ENCODE measurements around the gene SCNN1B.
"Not testable (repeated sequence)": the region's sequence is repeated elsewhere in the genome, so short reads cannot be mapped to it uniquely, and the experiment has no call there.

The SCNN1B gene

GRCh38 chr16:23288726-23289512 is 13.2 kb upstream of the SCNN1B start:
- in situ Hi-C loops (cut with MboI; ENCODE audit: low sequenced_read_pairs) = no loop called here

GRCh38 chr16:23290189-23291062 is 11.7 kb upstream of the SCNN1B start:
- in situ Hi-C loops (cut with MboI; ENCODE audit: low sequenced_read_pairs) = no loop called here

GRCh38 chr16:23293016-23293415 is 9.1 kb upstream of the SCNN1B start:
- in situ Hi-C loops (cut with MboI; ENCODE audit: low sequenced_read_pairs) = no loop called here

GRCh38 chr16:23294260-23294659 is 7.8 kb upstream of the SCNN1B start:
- in situ Hi-C loops (cut with MboI; ENCODE audit: low sequenced_read_pairs) = no loop called here

GRCh38 chr16:23296994-23297393 is 5.1 kb upstream of the SCNN1B start:
- in situ Hi-C loops (cut with MboI; ENCODE audit: low sequenced_read_pairs) = no loop called here

GRCh38 chr16:23298290-23298915 is 3.7 kb upstream of the SCNN1B start:
- in situ Hi-C loops (cut with MboI; ENCODE audit: low sequenced_read_pairs) = no loop called here

GRCh38 chr16:23299815-23300214 is 2.3 kb upstream of the SCNN1B start:
- in situ Hi-C loops (cut with MboI; ENCODE audit: low sequenced_read_pairs) = not testable (repeated sequence)

- in situ Hi-C loops (cut with MboI; ENCODE audit: low sequenced_read_pairs) = no loop called here
Observed at GRCh38 chr16:23301251-23302044, 654 bp upstream of the SCNN1B start.

- in situ Hi-C loops (cut with MboI; ENCODE audit: low sequenced_read_pairs) = no loop called here
Observed at GRCh38 chr16:23303685-23304084, 1.6 kb downstream of the SCNN1B start.

GRCh38 chr16:23304620-23305019 is 2.5 kb downstream of the SCNN1B start:
- in situ Hi-C loops (cut with MboI; ENCODE audit: low sequenced_read_pairs) = no loop called here

GRCh38 chr16:23306199-23307100 is 4.3 kb downstream of the SCNN1B start:
- in situ Hi-C loops (cut with MboI; ENCODE audit: low sequenced_read_pairs) = no loop called here

- in situ Hi-C loops (cut with MboI; ENCODE audit: low sequenced_read_pairs) = no loop called here
Observed at GRCh38 chr16:23310217-23310616, 8.1 kb downstream of the SCNN1B start.

GRCh38 chr16:23310744-23311143 is 8.6 kb downstream of the SCNN1B start:
- in situ Hi-C loops (cut with MboI; ENCODE audit: low sequenced_read_pairs) = no loop called here

- in situ Hi-C loops (cut with MboI; ENCODE audit: low sequenced_read_pairs) = no loop called here
Observed at GRCh38 chr16:23316232-23316631, 14.1 kb downstream of the SCNN1B start.

- in situ Hi-C loops (cut with MboI; ENCODE audit: low sequenced_read_pairs) = no loop called here
Observed at GRCh38 chr16:23316634-23317265, 14.6 kb downstream of the SCNN1B start.

GRCh38 chr16:23317266-23317661 is 15.2 kb downstream of the SCNN1B start:
- in situ Hi-C loops (cut with MboI; ENCODE audit: low sequenced_read_pairs) = no loop called here

GRCh38 chr16:23317751-23318150 is 15.6 kb downstream of the SCNN1B start:
- in situ Hi-C loops (cut with MboI; ENCODE audit: low sequenced_read_pairs) = no loop called here

GRCh38 chr16:23318639-23319038 is 16.5 kb downstream of the SCNN1B start:
- in situ Hi-C loops (cut with MboI; ENCODE audit: low sequenced_read_pairs) = no loop called here

- in situ Hi-C loops (cut with MboI; ENCODE audit: low sequenced_read_pairs) = no loop called here
Observed at GRCh38 chr16:23319861-23320615, 17.9 kb downstream of the SCNN1B start.
